Central memory CD4-positive, alpha-beta T cell (primary cell): ENCODE data around the gene TEX11.
A peak's percentile ranks its signal among the peaks of the same experiment; 100 is the strongest.
"Not testable (repeated sequence)": the region's sequence is repeated elsewhere in the genome, so short reads cannot be mapped to it uniquely, and the experiment has no call there.

Experiments used
- DNase-seq: peaks from one replicate; pipeline ENCODE4 v3.0.0; 2022

TEX11 gene

GRCh38 chrX:70755850-70756249, 152.7 kb downstream of the TEX11 start:
- DNase-seq: peak; percentile 63

- no peak for DNase-seq
These were observed 154.2 kb downstream of the TEX11 start for GRCh38 chrX:70754169-70754848.

GRCh38 chrX:70733774-70734173, 174.7 kb downstream of the TEX11 start:
- DNase-seq: not testable (repeated sequence)

GRCh38 chrX:70727961-70728360, 180.6 kb downstream of the TEX11 start:
- DNase-seq: not testable (repeated sequence)

GRCh38 chrX:70720721-70721120, 187.8 kb downstream of the TEX11 start:
- no peak for DNase-seq

GRCh38 chrX:70711336-70711735, 197.2 kb downstream of the TEX11 start:
- DNase-seq: not testable (repeated sequence)

GRCh38 chrX:70694339-70695122, 214.0 kb downstream of the TEX11 start:
- no peak for DNase-seq

- not testable (repeated sequence) for DNase-seq
These were observed 229.1 kb downstream of the TEX11 start for GRCh38 chrX:70679455-70679854.

GRCh38 chrX:70675284-70675683, 233.2 kb downstream of the TEX11 start:
- DNase-seq: no peak

GRCh38 chrX:70672326-70672725, 236.2 kb downstream of the TEX11 start:
- DNase-seq: no peak

GRCh38 chrX:70669120-70669519, 239.4 kb downstream of the TEX11 start:
- DNase-seq: no peak

GRCh38 chrX:70664726-70665125, 243.8 kb downstream of the TEX11 start:
- DNase-seq: no peak

GRCh38 chrX:70661124-70661523, 247.4 kb downstream of the TEX11 start:
- not testable (repeated sequence) for DNase-seq

GRCh38 chrX:70657546-70657945, 251.0 kb downstream of the TEX11 start:
- not testable (repeated sequence) for DNase-seq

GRCh38 chrX:70656304-70656703, 252.2 kb downstream of the TEX11 start:
- DNase-seq: no peak

- DNase-seq: not testable (repeated sequence)
These were observed 260.6 kb downstream of the TEX11 start for GRCh38 chrX:70647910-70648309.

- DNase-seq: no peak
These were observed 272.3 kb downstream of the TEX11 start for GRCh38 chrX:70636218-70636617.

- DNase-seq: no peak
These were observed 272.8 kb downstream of the TEX11 start for GRCh38 chrX:70635669-70636068.

GRCh38 chrX:70635227-70635626, 273.3 kb downstream of the TEX11 start:
- no peak for DNase-seq

- no peak for DNase-seq
These were observed 286.8 kb downstream of the TEX11 start for GRCh38 chrX:70621743-70622142.

GRCh38 chrX:70618467-70618866, 290.0 kb downstream of the TEX11 start:
- DNase-seq: no peak

- DNase-seq: no peak
These were observed 295.2 kb downstream of the TEX11 start for GRCh38 chrX:70613295-70613694.

GRCh38 chrX:70605352-70605751, 303.2 kb downstream of the TEX11 start:
- DNase-seq: no peak

GRCh38 chrX:70592091-70592490, 316.4 kb downstream of the TEX11 start:
- DNase-seq: no peak
